Measurements from ENCODE around the gene CFAP299. TPM values are rescaled to one million over a fixed set of nuclear protein-coding genes. Genes with fewer than 3 reads are reported as not detected.

CFAP299 gene
- total and polyA plus RNA-seq, 4 donors, result not detected

DNA sequence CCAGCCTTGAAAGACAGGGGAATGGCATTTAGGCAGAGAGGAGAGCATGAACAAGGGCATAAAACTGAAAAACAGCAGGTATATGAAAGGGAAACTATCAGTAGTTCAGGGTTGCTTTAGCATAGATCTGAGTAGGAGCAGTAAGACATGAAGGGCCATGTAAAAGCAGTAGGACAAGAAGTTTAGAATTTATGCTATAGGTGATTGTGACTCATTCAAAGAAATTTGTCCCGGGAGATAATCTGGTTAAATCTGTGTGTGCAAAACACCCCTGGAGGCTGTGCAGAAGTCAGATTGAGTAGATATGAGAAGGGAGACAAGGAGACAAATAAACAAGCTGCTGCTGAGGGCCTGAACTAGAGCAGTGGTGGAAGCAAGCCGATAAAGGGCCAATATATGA, 585.9 kb downstream of the CFAP299 start:
- no peak for DNase-seq
- H3K4me1 ChIP-seq (ENCODE audit: control insufficient read depth in 1 of 2, insufficient read depth in 2 of 2, low read length in 2 of 2), result no peaks in the 10 kb centered on the region
- no peaks in the 10 kb centered on the region for H3K27me3 ChIP-seq (ENCODE audit: control insufficient read depth in 1 of 2, insufficient read depth in 2 of 2, low read length in 1 of 2)
- no peak overlapping the region for H3K27ac ChIP-seq (ENCODE audit: low read depth in 1 of 2, low read length in 2 of 2)
- H3K9me3 ChIP-seq (ENCODE audit: control insufficient read depth, low read length), result no peaks in the 10 kb centered on the region
- no peak overlapping the region for H3K4me3 ChIP-seq (ENCODE audit: low read length in 2 of 2)
- ATAC-seq (ENCODE audit: low FRiP score), result no peak
- no peaks in the 10 kb centered on the region for H3K36me3 ChIP-seq (ENCODE audit: control insufficient read depth in 1 of 2, insufficient read depth in 2 of 2, low read length in 1 of 2)
- 68 to 73% methylated on average over 2 of the region's 2 CpGs for WGBS, 2 donors
- intact Hi-C loops (cut with DNase I), result no loop called here

DNA sequence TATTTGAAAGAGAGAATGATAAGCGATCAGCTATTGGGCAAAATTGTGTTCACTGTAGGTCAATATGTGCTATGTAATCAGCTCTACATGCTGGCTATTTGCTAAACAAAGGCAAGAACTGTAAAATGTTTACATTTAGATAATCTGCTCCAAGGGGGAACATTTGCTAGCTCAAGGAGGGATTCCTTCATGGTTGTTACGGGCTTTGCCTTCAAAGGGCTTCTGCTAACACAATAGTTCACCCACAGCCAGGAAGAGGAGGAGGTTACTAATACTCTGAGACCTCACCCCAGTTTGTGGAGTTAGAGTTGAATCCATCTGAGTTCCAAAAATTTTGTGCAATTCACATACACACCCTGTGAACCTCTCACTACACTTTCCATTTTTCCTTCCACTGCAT, 587.4 kb downstream of the CFAP299 start:
- Histone ChIP-seq H3K9me3 (ENCODE audit: control insufficient read depth, low read length) (no peaks in the 10 kb centered on the region), H3K4me3 (ENCODE audit: low read length in 2 of 2) (no peak overlapping the region), H3K36me3 (ENCODE audit: control insufficient read depth in 1 of 2, insufficient read depth in 2 of 2, low read length in 1 of 2) (no peaks in the 10 kb centered on the region), H3K4me1 (ENCODE audit: control insufficient read depth in 1 of 2, insufficient read depth in 2 of 2, low read length in 2 of 2) (no peaks in the 10 kb centered on the region), H3K27me3 (ENCODE audit: control insufficient read depth in 1 of 2, insufficient read depth in 2 of 2, low read length in 1 of 2) (no peaks in the 10 kb centered on the region), H3K27ac (ENCODE audit: low read depth in 1 of 2, low read length in 2 of 2) (no peak overlapping the region)
- ATAC-seq (ENCODE audit: low FRiP score) (no peak), DNase-seq (no peak)
- intact Hi-C loops (cut with DNase I), result no loop called here
- WGBS, 2 donors, result 78 to 81% methylated on average over 2 of the region's 2 CpGs

DNA sequence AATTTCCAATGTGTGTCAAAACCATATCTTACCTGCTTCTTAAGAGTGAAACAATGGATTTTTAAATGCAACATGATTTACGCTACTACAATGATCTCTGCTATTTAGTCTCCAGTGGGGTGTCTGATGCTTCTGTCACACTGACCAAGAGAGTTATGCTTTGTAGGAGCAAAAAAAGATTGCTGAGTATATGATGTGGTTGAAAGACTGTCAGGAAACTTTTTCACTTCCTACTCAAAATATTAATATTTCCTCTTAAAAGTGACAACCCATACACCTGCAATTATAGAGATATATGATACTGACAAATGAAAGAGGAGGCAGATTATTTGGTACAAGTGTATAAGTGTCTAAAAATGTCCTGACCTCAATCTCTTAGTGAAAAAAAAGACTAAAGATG, 589.8 kb downstream of the CFAP299 start:
- ATAC-seq (ENCODE audit: low FRiP score) (no peak), DNase-seq (no peak)
- H3K4me3 ChIP-seq (ENCODE audit: low read length in 2 of 2), result no peak overlapping the region
- no peaks in the 10 kb centered on the region for H3K4me1 ChIP-seq (ENCODE audit: control insufficient read depth in 1 of 2, insufficient read depth in 2 of 2, low read length in 2 of 2)
- 94 to 95% methylated on average over 1 of the region's 1 CpG for WGBS, 2 donors
- H3K9me3 ChIP-seq (ENCODE audit: control insufficient read depth, low read length), result no peaks in the 10 kb centered on the region
- intact Hi-C loops (cut with DNase I), result no loop called here
- no peaks in the 10 kb centered on the region for H3K36me3 ChIP-seq (ENCODE audit: control insufficient read depth in 1 of 2, insufficient read depth in 2 of 2, low read length in 1 of 2)
- H3K27me3 ChIP-seq (ENCODE audit: control insufficient read depth in 1 of 2, insufficient read depth in 2 of 2, low read length in 1 of 2), result no peaks in the 10 kb centered on the region
- no peak overlapping the region for H3K27ac ChIP-seq (ENCODE audit: low read depth in 1 of 2, low read length in 2 of 2)

GRCh38 chr4:80926446-80926845, 590.9 kb downstream of the CFAP299 start:
- DNase-seq (no peak), ATAC-seq (ENCODE audit: low FRiP score) (no peak)
- intact Hi-C loops (cut with DNase I), result no loop called here
- Histone ChIP-seq H3K27ac (ENCODE audit: low read depth in 1 of 2, low read length in 2 of 2) (no peak overlapping the region), H3K4me3 (ENCODE audit: low read length in 2 of 2) (no peak overlapping the region), H3K4me1 (ENCODE audit: control insufficient read depth in 1 of 2, insufficient read depth in 2 of 2, low read length in 2 of 2) (no peaks in the 10 kb centered on the region), H3K36me3 (ENCODE audit: control insufficient read depth in 1 of 2, insufficient read depth in 2 of 2, low read length in 1 of 2) (no peaks in the 10 kb centered on the region), H3K27me3 (ENCODE audit: control insufficient read depth in 1 of 2, insufficient read depth in 2 of 2, low read length in 1 of 2) (no peaks in the 10 kb centered on the region), H3K9me3 (ENCODE audit: control insufficient read depth, low read length) (no peaks in the 10 kb centered on the region)
- WGBS, 2 donors, result 75 to 77% methylated on average over 1 of the region's 1 CpG

- H3K4me3 ChIP-seq (ENCODE audit: low read length in 2 of 2), result no peak overlapping the region
- ATAC-seq (ENCODE audit: low FRiP score) (no peak), DNase-seq (no peak)
- H3K4me1 ChIP-seq (ENCODE audit: control insufficient read depth in 1 of 2, insufficient read depth in 2 of 2, low read length in 2 of 2), result no peaks in the 10 kb centered on the region
- intact Hi-C loops (cut with DNase I), result no loop called here
- H3K36me3 ChIP-seq (ENCODE audit: control insufficient read depth in 1 of 2, insufficient read depth in 2 of 2, low read length in 1 of 2), result no peaks in the 10 kb centered on the region
- H3K27ac ChIP-seq (ENCODE audit: low read depth in 1 of 2, low read length in 2 of 2), result no peak overlapping the region
- WGBS, 2 donors, result 66 to 71% methylated on average over 1 of the region's 1 CpG
- H3K27me3 ChIP-seq (ENCODE audit: control insufficient read depth in 1 of 2, insufficient read depth in 2 of 2, low read length in 1 of 2), result no peaks in the 10 kb centered on the region
- no peaks in the 10 kb centered on the region for H3K9me3 ChIP-seq (ENCODE audit: control insufficient read depth, low read length)
Observed at GRCh38 chr4:80926891-80927290, 591.4 kb downstream of the CFAP299 start.

- Histone ChIP-seq H3K27me3 (ENCODE audit: control insufficient read depth in 1 of 2, insufficient read depth in 2 of 2, low read length in 1 of 2) (no peaks in the 10 kb centered on the region), H3K27ac (ENCODE audit: low read depth in 1 of 2, low read length in 2 of 2) (no peak overlapping the region), H3K36me3 (ENCODE audit: control insufficient read depth in 1 of 2, insufficient read depth in 2 of 2, low read length in 1 of 2) (no peaks in the 10 kb centered on the region), H3K4me3 (ENCODE audit: low read length in 2 of 2) (no peak overlapping the region), H3K9me3 (ENCODE audit: control insufficient read depth, low read length) (no peaks in the 10 kb centered on the region), H3K4me1 (ENCODE audit: control insufficient read depth in 1 of 2, insufficient read depth in 2 of 2, low read length in 2 of 2) (no peaks in the 10 kb centered on the region)
- DNase-seq (no peak), ATAC-seq (ENCODE audit: low FRiP score) (no peak)
- WGBS, 2 donors, result 71 to 81% methylated on average over 3 of the region's 3 CpGs
- intact Hi-C loops (cut with DNase I), result no loop called here
Observed at GRCh38 chr4:80927420-80927819, 591.9 kb downstream of the CFAP299 start.

- WGBS, 2 donors, result 41 to 53% methylated on average over 4 of the region's 4 CpGs
- H3K9me3 ChIP-seq (ENCODE audit: control insufficient read depth, low read length), result no peaks in the 10 kb centered on the region
- no peak overlapping the region for H3K4me3 ChIP-seq (ENCODE audit: low read length in 2 of 2)
- no peak for ATAC-seq (ENCODE audit: low FRiP score)
- intact Hi-C loops (cut with DNase I), result no loop called here
- no peaks in the 10 kb centered on the region for H3K4me1 ChIP-seq (ENCODE audit: control insufficient read depth in 1 of 2, insufficient read depth in 2 of 2, low read length in 2 of 2)
- no peak for DNase-seq
- H3K36me3 ChIP-seq (ENCODE audit: control insufficient read depth in 1 of 2, insufficient read depth in 2 of 2, low read length in 1 of 2), result no peaks in the 10 kb centered on the region
- no peaks in the 10 kb centered on the region for H3K27me3 ChIP-seq (ENCODE audit: control insufficient read depth in 1 of 2, insufficient read depth in 2 of 2, low read length in 1 of 2)
- no peak overlapping the region for H3K27ac ChIP-seq (ENCODE audit: low read depth in 1 of 2, low read length in 2 of 2)
Observed at GRCh38 chr4:80931631-80932081, 596.1 kb downstream of the CFAP299 start.

GRCh38 chr4:80948141-80948540, 612.6 kb downstream of the CFAP299 start:
- Histone ChIP-seq H3K36me3 (ENCODE audit: control insufficient read depth in 1 of 2, insufficient read depth in 2 of 2, low read length in 1 of 2) (no peaks in the 10 kb centered on the region), H3K27me3 (ENCODE audit: control insufficient read depth in 1 of 2, insufficient read depth in 2 of 2, low read length in 1 of 2) (no peaks in the 10 kb centered on the region), H3K27ac (ENCODE audit: low read depth in 1 of 2, low read length in 2 of 2) (no peak overlapping the region), H3K9me3 (ENCODE audit: control insufficient read depth, low read length) (no peaks in the 10 kb centered on the region), H3K4me1 (ENCODE audit: control insufficient read depth in 1 of 2, insufficient read depth in 2 of 2, low read length in 2 of 2) (no peaks in the 10 kb centered on the region), H3K4me3 (ENCODE audit: low read length in 2 of 2) (no peak overlapping the region)
- DNase-seq (no peak), ATAC-seq (ENCODE audit: low FRiP score) (no peak)
- intact Hi-C loops (cut with DNase I), result no loop called here
- 21 to 30% methylated on average over 1 of the region's 1 CpG for WGBS, 2 donors

DNA sequence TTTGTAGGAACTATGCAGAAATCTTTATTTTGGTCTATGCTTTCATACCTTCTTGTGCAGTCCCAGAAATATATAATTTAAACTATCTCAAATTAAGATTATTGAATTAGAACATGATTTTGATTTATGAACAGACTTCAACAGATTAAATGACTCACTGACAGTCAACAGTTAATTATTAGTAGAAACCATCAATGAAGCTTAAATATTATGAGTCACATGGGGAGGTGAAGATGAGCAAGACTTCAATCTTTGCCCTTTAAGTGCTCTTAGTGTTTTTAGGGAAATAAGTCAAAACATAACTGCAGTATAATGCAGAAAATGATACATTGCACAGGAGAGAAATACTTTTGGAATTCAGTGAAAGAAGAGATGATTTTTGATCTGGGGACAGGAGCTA, 613.5 kb downstream of the CFAP299 start:
- no peaks in the 10 kb centered on the region for H3K9me3 ChIP-seq (ENCODE audit: control insufficient read depth, low read length)

More for the DNA sequence above, 613.5 kb downstream of the CFAP299 start:
- no peaks in the 10 kb centered on the region for H3K4me1 ChIP-seq (ENCODE audit: control insufficient read depth in 1 of 2, insufficient read depth in 2 of 2, low read length in 2 of 2)
- no peak overlapping the region for H3K4me3 ChIP-seq (ENCODE audit: low read length in 2 of 2)
- no peak for DNase-seq
- no peak overlapping the region for H3K27ac ChIP-seq (ENCODE audit: low read depth in 1 of 2, low read length in 2 of 2)
- no peak for ATAC-seq (ENCODE audit: low FRiP score)
- no peaks in the 10 kb centered on the region for H3K27me3 ChIP-seq (ENCODE audit: control insufficient read depth in 1 of 2, insufficient read depth in 2 of 2, low read length in 1 of 2)
- intact Hi-C loops (cut with DNase I), result no loop called here
- no peaks in the 10 kb centered on the region for H3K36me3 ChIP-seq (ENCODE audit: control insufficient read depth in 1 of 2, insufficient read depth in 2 of 2, low read length in 1 of 2)

Data from aorta (tissue), 5 donors.